HG02798 (cell line): ENCODE data around the gene EN2.

ENCODE experiments used
- ATAC-seq: cut with Tn5 transposase; IDR thresholded peaks from one replicate; pipeline ENCODE4 v1.9.1; 2021; ENCODE audit warnings: mild to moderate bottlenecking; ENCODE audit not compliant: unreplicated experiment, poor library complexity

EN2 gene

DNA sequence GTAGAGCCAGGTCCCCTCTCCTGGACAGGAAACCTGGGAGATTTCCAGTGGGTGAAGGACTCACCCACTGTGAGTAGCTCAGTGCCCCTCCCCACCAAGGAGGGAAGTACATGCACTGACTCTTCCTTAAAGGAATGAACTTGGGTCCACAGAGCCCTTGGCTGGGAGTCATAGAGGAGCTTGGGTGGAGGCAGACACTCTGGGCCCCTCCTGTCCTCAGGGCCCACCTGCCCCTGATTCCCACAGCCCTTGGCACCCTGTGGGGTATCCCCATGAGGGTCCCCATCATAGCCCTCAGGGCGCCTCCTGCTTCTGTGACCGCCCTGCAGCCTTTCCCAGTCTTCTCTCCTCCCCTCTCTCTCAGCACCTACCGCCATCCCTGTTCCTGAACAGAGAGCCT, 3.7 kb downstream of the EN2 start:
- no peak for ATAC-seq

DNA sequence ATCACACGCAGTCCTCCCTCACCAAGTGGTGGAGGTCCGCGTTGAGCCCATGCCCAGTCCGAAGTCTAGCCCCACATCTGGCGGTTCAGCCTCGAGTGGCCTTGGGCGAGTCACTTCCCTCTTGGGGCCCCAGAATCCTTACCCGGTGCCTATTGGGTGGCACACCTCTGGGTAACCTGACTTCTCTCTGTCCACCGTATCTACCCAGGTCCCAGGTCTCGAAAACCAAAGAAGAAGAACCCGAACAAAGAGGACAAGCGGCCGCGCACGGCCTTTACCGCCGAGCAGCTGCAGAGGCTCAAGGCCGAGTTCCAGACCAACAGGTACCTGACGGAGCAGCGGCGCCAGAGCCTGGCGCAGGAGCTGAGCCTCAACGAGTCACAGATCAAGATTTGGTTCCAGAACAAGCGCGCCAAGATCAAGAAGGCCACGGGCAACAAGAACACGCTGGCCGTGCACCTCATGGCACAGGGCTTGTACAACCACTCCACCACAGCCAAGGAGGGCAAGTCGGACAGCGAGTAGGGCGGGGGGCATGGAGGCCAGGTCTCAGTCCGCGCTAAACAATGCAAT, 4.3 kb downstream of the EN2 start:
- no peak for ATAC-seq

DNA sequence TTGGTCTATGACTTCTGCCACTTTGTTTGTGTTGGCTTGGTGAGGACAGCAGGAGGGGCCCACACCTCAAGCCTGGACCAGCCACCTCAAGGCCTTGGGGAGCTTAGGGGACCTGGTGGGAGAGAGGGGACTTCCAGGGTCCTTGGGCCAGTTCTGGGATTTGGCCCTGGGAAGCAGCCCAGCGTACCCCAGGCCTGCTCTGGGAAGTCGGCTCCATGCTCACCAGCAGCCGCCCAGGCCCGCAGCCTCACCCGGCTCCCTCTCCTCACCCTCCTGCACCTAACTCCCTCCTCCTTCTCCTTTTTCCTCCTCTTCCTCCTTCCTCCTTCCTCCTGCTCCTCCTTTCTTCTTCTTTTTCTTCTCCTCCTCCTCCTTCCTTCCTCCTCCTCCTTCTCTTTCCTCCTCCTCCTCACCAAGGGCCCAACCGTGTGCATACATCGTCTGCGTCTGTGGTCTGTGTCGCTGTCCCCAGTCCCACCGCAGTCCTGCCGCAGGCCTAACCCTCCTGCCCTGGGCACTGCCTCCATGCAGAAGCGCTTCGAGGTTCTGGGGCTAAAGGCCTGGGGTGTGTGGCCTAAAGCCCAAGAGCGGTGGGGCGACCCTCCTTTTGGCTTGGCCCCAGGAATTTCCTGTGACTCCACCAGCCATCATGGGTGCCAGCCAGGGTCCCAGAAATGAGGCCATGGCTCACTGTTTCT, 5.3 kb downstream of the EN2 start:
- ATAC-seq = no peak

DNA sequence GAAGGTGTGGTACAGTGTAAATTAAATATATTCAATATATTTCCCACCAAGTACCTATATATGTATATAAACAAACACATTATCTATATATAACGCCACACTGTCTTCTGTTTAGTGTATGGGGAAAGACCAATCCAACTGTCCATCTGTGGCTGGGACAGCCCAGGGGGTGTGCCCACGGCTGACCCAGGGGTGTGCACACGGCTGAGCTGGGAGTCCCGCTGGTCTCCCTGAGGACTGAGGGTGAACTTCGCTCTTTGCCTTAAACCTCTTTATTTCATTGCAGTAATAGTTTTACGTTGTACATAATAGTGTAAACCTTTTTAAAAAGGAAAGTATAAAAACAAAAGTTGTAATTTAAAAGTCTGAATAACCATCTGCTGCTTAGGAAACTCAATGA, 6.3 kb downstream of the EN2 start:
- no peak for ATAC-seq

DNA sequence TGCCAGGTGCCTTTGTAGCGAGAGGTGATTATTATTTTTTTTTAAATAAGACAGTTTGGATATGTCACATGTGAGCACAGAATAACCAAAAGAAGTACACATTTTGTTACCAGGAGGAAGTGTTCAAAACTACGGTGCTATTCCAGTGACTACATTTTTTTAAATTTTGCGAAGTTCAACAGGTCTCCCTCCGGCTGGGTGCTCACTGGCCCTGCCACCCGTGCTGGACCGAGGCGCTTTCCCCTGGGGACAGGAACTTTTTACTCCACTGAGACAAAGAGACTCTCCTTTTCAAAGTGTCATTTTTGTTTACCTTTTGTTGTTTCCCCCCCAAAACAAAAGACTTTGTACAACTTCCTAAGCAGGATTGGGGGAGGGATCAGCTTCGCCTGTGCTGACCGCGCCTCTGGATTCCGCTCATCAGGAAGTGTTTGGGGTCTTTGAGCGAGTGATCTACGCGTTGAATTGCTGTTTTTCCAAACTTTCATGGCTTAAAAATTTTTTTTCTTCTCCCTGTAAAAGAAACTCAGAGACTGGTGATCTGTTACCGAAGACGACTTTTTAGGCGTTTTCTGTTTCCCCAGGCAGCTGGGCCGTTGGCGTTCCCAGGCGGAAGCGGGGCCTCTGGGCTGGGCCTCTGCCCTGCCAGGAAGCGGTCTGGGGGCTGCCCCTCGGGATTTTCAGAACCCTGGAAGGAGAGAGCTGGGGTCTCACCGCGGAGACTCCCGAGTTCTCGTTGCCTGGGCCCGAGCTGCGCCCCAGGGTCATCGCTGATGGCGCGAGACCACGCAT, 7.2 kb downstream of the EN2 start:
- ATAC-seq = no peak

DNA sequence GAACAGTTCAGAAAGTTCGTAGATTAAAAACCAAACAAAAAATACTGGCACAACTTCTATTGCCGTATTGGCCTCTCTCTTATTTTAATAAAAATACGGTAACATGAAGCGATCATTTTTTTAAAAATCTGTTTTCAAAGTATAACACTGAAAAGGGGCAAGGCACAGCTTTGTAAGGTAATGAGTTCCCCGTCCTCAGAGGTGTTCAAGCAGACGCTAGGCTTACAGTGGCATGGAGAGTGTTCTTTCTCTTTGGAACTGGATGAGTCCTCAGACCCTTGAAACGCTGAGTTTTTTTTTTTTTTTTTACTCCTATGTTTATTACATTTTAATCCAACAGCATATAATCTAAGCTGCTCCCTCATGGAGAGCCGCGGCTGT, 7.8 kb downstream of the EN2 start:
- no peak for ATAC-seq

DNA sequence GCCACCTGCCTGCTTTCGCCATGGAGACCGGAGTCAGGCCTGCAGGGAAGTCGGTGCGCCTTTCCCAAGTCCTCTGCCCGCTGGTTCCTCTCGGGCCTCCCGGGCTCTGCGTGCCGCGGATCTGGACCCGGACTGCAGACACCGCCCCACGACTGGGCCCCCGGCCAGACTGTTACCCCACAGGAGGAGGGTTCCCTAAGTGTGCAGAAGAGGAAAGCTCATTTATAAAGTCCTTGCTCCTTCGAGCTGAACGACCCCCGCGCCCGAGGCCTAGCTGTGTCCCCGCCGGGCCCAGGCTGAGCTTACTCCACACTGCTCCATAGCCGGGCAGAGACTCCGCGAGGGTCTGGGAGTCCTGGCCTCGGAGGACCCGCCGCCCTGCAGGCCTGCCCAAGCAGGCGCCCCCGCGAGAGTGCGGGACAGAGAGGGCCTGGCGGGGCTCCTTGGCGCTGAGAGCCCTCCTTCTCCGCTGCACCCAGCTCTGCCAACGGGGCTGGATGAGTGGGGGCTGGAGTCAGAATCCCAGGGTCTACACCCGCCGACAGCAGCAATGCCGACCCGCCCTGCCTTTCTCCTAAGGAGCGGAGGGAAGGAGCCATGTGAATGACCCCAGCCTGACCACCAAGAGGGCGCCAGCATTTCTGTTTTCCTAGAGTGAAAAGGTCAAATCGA, 8.3 kb downstream of the EN2 start:
- no peak for ATAC-seq

DNA sequence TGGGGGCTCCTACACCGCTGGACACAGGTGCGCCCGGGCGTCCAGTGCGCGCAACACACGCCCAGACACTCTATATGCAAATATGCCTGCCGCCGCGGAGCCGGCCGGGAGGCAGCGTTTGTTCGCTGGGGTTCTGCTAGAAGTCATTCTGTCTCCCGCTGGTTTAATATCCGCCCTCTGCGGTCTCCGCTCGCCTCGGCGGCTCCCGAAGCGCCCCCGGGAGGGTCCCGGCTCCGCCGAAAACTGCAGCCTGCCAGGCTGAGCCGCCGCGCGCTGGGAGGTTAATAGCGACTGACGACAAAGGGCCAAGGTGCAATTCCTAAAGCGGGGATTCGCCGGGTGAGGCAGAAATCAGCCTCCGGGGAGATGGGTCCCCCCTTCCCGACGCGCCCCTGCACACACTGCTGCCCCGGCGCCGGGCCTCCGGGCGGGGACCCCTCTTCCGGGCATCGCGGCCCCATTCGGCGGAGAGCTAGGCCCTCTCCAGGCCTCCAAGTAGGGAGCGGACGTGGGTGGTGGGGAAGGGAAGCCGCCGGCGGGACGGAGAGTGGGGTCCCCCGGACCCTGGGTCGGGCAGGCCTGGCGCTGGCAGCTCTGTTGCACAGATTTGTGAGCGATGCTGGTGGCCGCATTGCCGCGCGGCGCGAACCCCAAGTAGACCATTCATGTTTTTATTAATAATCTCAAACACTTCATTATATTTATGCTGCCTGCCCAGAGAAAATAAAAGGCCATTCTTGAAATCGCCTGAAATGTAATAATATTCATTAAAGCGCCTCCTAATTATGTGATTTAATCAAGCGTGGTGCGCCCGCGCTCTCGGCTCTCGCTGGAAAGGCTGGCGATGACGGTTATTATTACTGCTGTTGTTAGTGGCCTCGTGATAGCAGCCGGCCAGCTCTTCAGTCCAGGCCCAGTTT, 9.1 kb downstream of the EN2 start:
- peak; percentile 37 for ATAC-seq

DNA sequence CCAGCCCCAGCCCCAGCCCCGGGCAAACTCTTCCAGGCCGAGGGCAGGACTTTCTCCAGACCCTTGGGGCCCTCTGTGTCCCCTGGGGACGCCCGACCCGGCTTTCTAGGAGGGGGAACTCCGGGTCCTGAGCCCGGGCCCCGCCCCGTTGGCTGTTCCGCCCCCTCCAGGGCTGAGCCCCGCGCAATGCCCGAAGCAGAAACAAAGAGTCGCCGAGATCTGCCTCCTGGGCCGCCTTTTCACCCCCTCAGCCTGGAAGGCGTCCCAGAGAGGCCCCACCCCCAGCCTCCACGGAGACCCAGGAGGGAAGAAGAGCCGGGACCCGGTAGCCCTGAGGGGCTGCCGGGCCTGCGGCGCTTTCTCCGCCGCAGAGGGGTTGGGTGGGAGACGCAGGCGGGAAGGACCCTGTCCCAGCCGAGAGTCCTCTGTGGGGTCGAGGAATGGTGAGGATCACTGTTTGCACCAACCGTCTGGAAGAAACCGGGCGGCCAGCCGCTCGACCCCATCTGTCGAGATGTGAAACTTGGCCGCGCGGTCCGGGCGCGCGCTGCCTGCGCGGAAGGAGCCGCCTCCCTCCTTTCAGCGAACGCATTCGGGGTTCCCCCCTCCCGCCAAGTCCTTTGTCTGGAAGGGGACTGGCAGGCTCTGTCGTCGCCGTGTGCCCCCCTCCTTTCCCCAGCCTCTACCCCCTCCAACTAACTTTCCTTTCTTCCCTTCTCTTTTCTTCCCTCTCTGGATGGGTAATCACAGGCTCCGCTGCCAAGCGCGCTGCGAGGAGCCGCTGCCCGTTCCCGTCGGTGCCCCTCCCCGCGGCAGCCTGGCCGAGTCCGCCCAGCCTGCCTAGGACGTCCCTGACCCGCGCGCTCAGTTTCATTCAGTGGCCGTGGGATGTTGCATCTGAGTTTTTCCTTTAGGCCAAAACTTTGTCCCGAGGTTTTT, 10.2 kb downstream of the EN2 start:
- ATAC-seq = no peak

DNA sequence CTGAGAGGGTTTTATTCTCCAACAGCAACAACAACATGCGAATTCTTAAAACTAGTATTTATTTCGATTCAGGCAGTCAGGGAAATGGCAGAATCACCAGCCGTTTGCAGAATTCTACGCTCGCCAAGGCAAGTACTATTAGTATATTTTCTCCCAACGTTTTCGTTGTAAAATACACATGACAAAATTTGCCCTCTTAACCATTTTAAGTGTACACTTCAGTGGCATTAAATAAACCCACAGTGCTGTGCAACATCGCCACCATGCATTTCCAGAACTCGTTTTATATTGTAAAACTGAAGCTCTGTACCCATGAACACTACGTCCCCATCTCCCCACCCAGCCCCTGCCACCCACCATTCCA, 10.8 kb downstream of the EN2 start:
- no peak for ATAC-seq

DNA sequence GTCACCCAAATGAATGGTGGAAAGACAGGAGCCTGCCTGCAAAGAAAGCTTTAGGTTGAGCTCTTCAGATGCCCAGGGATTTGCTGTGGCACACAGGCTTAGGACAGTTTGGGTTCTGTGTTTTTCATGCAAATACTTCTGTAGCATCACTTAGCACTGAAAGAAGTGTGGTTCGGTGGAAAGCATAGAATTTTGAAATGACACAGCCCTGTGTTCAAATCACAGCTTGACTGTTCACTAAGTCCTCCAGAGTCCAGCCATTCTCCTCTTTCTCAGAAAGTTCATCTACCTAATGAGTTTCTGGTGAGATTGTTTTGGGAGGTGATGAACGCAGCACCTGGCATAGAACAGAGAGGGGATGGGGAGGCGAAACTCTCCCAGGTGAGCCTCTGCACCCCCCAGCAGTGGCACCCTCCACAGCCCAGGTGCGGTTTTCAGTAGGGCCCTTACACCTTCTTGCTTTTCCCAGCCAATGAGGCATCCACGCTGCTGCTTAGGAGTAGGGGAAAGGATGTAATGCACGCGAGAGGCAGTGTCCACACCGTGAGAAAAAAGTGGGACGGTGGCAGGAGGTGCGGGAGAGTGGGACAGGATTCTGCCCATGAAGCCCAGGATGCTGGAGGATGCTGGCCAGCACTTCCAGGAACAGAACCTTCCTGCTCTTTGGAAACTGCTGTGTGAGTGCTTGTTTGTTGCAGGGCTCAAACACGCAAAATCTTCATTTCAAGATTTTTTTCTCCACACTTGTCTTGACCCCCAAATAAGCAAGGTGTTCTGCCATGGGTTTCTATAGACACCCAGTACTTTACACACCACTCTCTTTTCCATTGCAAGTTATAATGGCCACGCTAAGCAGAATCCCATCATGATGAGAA, 11.6 kb downstream of the EN2 start:
- ATAC-seq = no peak

DNA sequence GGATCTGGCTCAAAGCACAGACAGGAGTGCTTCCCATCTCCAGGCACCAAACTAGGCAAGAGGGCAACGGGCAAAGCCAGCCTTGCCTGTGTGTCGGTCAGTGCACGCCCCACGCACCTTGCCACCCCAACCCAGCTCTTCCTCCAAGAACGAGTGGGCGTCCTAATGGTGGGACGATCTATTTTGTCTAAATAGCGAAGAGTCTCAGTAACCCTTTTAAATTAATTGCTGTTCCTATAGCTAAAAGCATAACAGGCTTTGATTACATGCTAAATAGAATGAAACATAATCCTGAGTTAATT, 12.2 kb downstream of the EN2 start:
- ATAC-seq = no peak

DNA sequence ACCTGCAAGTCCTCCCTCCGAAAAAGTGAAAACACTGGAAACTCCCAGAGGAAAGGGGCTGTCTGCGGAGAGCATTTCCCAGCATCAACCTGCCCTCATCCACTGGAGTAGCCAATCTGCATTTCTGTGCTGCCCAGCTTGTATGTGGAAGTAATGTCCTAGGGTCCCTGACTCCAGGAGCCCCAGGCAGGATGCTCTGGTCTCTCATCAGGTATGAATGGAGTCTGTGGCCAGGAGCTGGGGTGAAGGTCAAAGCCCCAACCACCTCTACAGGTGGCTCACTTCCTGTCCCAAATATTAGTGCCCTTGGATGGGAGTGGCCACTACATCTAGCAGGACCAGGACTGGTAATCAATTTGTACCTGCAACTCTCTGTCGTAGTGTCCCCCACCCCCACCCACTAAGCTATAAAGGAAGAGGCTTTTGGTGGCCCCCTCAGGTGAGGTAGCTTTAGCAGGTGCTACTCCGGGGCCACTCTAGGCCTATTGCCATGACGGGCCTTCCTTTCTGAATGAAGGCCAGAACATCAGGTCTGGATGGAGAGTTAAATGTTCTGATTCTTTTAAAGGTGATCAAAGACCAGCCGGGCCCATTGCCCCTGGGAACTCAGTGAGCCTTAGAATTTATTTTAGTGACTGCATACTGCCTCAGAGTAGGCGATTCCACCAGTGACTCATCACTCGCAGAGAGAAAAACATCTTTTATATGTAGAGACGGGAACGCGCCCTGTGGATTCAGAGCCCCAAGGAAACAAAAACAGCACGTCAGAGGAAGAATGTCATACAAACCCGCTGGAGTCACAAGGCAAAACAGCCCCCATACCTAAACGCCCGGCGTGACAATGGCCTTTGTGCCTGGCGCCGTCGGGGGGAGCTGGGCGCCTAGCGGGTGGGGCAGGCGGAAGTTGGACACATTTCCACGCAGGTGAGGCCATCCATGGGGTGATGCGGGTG, 13.0 kb downstream of the EN2 start:
- no peak for ATAC-seq

DNA sequence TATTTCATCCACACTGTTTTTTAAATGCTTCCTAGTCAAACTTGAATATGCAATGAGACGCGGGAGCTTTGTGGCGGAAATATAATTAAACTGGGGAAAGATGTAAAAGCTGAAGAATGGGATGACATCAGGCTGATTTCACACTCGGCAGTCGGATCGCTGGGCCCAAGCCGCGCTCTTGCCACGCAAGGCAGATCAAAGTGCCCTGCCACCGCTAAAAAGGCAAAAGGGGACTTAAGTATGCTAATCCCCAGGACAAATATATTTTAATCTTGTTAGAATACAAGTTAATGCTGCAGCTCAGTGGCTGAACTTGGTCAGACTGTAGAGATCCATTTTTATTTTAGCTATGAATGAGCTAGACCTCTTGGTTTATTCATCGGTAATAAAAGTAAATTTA, 13.8 kb downstream of the EN2 start:
- no peak for ATAC-seq

DNA sequence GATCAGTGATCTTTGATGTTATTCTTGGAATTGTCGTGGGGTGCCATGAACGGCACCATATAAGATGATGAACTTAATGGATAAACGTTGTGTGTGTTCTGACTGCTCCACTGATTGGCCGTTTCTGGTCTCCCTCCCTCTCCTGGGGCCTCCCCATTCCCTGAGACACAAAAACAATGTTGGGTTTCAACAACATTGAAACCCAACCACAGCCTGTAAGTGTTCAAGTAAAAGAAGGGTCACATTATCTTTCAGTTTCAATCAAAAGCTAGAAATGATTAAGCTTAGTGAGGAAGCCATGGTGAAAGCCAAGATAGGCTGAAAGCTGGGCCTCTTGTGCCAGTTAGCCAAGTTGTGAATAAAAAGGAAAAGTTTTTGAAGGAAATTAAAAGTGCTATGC, 19.5 kb downstream of the EN2 start:
- peak; percentile 96 for ATAC-seq

DNA sequence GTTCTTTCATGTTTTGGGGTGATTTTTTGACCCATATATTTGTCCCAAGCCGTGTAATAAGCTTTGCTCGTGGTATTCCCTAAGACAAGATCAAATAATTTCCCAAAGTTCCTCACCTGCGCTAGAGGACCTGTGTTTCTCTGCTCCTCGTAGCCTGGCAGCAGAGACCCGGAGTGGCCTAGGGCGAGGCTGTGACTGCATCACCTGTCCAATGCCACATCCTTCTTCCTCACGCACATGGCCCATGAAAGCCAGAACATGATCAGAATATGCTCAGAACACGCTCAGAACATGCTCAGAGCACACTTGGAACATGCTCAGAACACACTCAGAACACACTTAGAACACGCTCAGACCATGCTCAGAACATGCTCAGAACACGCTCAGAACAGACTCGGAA, 23.8 kb downstream of the EN2 start:
- ATAC-seq = no peak

DNA sequence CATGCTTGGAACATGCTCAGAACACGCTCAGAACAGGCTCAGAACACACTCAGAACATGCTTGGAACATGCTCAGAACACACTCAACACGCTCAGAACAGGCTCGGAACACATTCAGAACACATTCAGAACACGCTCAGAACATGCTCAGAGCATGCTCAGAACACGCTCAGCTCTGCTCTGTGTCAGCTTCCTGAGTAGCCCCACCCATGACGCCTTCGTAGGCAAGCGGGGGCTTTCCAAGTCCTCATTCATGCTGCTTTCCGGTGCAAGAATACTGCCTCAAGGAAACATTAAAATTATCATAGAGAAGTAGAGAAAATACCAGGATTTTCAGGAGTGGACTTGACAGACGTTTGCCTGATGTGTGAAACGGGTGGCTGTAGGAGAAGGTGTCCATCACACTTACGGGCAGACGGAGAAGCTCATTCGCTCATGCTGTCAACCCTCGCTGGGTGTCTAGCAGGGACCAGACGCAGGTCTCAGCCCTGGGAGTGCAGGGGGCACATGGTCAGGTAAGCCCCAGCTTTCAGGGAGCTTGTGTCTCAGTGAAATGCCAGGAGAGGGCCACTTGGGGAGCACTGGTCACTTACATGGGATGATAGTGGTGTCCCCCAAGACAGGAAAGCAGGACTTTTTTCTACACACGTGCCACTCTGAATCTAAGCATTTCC, 24.7 kb downstream of the EN2 start:
- peak; percentile 66 for ATAC-seq
